GM21360 (cell line): Measurements from ENCODE around the gene KIAA1958.
A peak's percentile ranks its signal among the peaks of the same experiment; 100 is the strongest.

Source experiments
- ATAC-seq: cut with Tn5 transposase; IDR thresholded peaks from one replicate; pipeline ENCODE4 v1.9.1; 2021; ENCODE audit warnings: mild to moderate bottlenecking, moderate library complexity; ENCODE audit not compliant: unreplicated experiment

KIAA1958 gene, protein sequence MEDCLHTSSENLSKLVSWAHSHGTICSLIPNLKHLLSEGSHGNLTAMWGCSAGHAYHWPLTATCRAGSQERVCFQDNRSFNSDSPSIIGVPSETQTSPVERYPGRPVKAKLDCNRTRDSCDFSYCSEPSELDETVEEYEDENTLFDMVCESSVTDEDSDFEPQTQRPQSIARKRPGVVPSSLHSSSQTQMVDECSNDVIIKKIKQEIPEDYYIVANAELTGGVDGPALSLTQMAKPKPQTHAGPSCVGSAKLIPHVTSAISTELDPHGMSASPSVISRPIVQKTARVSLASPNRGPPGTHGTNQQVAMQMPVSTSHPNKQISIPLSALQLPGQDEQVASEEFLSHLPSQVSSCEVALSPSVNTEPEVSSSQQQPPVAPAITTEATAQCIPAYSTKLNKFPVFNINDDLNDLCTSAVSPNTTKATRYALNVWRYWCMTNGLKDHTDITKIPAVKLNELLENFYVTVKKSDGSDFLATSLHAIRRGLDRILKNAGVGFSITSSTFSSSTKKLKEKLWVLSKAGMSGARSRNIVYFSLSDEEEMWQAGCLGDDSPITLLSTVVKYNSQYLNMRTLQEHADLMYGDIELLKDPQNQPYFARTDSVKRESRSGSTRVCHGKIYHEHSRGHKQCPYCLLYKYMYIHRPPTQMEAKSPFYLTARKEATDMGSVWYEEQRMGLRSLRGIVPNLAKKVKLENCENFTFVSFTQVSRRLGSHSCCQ

GRCh38 chr9:112486221-112487007, at the start of gene KIAA1958:
TSS of gene KIAA1958 (plus strand) at chr9:112486827. CDS start at chr9:112574081, 87,254 bp downstream.
- peak; percentile 86 for ATAC-seq

DNA sequence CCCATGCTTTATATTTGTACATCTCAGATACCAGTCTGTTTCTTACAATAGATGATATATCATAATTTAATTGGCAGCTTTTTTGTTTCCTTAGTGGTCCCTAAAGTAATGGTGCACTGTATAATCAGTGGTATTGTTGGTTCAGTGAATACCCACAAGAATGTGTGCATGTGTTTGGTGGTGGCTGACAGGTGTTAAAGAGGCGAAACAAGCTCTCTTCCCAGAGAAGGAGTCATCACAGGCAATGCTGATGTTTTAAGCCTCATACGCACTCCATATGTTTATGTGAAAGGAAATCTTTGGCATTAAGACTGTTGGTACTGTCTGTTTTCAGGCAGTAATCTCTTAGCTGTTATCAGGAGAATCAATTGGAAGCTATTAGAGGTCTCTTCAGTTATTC, 49.2 kb upstream of the KIAA1958 start:
- no peak for ATAC-seq

DNA sequence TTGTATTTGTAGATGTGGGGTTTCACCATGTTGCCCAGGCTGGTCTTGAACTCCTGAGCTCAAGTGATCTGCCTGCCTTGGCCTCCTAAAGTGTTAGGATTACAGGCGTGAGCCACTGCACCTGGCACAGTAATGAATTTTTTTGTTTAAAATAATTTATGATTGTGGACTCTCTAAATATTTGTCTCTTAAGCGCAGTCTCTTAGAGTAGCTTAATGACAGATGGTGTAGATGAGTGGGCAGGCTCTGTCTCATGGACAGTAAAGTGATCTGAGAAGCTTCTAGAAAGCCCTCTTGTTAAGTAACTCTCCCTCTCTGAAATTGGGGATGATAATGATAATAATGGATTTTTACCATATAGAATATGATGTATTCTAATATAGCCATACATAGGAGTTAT, 47.5 kb upstream of the KIAA1958 start:
- ATAC-seq, result no peak

DNA sequence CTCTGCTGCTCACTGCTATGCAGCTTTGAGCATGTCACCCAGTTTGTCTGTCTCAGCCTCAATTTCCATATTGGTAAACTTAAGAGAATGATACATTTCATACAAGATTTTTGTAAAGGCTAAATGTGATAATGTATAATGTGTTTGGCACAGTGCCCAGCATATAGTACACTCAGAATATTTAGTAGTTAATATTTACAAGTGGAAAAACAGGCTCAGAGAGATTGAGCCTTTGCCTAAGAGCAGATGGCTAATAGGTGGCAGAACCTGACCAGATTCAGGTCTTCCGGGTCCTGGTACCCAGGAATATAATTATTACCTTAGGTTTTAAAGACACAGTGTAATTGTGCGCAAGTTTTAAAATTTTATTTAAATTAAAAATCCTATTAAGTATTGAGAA, 46.8 kb upstream of the KIAA1958 start:
- ATAC-seq, result no peak

DNA sequence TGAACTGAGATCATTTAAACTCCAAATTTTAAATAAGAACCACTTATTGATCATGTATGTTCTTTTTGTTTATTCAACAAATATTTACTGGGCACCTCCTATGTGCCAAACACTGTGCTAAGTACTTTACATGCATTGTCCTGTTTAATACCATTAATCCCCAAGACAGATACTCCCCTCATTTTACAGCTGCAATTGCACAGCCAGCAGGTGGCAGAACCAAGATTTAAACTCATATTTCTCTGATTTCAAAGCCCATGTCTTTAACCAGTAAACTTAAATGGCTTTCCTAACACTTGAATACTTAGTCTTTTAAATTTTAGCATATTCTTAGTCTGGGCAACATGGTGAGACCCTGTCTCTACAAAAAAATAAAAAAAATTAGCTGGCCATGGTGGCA, 43.4 kb upstream of the KIAA1958 start:
- ATAC-seq, result no peak

GRCh38 chr9:112443636-112444035, 43.0 kb upstream of the KIAA1958 start:
- no peak for ATAC-seq

DNA sequence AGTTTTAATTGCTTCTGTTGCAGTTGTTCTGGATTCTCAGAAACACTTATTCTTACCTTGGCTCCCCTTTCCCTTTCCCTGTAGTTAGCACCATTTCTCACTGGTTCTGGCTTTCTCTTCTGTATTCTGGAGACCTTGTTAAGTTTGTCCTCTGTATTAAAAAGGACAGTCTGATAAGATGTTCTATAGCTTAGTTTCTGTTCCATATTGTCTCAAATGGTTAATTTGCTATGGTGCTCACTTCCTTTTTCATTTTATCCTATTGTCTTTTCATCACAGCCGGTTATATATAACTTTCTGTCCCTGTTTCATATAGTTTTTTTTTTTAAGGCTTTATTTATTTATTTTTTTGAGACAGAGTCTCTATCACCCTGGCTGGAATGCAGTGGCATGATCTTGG, 41.4 kb upstream of the KIAA1958 start:
- no peak for ATAC-seq

DNA sequence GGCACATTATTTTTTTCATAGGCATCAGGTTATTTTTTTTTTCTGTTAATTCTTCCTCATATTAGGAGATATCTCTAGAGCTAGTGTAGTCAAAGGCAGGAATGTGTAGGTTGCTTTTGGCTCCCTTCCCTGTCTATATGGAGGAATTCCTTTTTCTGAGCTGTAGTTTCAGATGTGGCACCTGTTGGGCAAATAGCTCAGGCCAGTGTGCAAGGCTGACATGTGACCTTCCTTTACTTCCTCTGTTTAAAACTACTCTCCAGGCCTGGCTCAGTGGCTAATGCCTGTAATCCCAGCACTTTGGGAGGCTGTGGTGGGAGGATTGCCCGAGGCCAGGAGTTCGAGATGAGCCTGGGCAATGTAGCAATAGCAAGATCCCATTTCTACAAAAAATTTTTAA, 40.5 kb upstream of the KIAA1958 start:
- no peak for ATAC-seq

DNA sequence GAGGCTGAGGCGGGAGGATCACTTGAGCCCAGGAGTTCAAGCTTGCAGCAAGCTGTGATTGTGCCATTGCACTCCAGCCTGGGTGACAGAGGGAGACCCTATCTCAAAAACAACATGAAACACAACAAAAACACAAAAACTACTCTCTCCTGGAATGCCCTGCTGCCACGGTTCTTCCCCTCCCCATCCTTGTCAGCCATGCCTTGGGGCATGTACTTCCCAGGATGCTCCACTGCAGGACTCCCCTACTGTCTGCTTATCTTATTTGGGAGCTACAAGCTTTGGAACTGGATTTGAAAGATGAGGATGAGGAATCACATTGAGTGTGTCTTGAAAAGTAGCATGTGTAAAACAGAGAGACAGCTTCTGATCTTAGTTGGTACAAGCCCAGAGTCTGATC, 40.1 kb upstream of the KIAA1958 start:
- no peak for ATAC-seq

DNA sequence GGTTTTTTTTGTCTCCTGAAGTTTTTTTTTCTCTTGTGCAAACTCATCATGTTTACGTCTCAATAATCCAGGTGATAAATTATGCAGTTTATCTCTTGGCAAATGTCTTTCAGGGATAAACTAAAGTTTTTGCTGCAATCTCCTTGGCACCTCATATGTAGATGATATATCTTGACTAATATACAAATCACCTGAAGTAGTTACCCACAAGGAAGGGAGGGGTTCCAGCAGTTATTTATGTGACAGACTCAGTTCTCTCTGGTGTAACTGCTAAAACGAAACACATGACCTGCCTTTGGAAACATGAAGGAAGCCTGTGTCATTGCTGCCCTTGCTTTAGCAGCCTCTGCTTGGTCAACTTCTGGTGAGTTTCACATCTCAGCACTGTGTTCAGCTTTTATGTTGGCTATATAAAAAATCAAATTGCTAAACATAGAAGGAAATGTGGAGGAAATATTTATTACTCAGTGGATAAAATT, 39.3 kb upstream of the KIAA1958 start:
- no peak for ATAC-seq

DNA sequence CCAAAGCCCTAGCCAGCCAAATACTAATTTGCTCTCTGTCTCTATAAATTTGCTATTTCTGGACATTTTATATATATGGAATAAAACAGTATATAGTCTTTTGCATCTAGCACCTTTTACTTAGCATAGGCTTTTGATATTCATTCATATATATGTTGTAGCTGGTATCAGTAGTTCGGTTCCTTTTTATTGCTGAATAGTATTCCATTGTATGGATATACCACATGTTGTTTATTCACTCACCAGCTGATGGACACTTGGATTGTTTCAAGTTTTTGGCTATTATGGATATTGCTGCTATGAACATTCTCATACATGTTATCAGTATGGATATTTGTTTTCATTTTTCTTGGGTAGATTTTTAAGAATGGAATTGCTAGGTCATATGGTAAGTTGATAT, 23.8 kb upstream of the KIAA1958 start:
- no peak for ATAC-seq

DNA sequence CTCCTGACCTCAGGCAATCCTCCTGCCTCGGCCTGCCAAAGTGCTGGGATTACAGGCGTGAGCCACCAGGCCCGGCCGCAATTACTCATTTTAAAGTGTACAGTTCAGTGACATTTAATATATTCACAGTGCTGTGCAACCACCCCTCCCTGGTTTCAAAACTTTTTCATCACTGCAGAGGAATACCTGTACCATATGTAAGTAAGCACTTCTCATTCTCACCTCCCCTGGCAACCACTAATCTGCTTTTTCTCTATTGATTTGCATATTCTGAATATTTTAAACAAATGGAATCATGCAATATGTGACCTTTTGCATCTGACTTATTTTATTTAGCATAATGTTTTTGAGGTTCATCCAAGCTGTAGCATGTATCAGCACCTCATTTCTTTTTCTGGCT, 21.3 kb upstream of the KIAA1958 start:
- ATAC-seq, result no peak

DNA sequence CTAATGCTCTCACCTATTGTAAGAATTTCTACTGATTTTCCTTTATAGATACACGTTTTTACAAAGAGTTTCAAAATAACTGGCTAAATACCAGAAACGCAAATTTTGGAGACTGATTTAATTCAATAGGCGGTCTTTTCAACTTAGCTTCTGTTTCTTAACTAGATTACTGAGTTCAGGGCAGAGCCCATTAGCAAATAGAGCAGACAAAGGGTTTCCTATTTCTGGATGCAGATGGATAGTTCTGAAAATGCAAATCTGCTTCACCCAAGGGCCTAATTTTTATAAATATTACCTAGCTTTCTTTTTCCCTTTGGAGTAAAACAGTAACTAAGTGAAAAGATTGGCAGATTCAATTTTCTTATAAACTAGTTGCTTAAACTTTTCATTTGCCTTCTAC, 13.6 kb upstream of the KIAA1958 start:
- no peak for ATAC-seq

- no peak for ATAC-seq
Measured at GRCh38 chr9:112473986-112474385, 12.6 kb upstream of the KIAA1958 start.

GRCh38 chr9:112475318-112475717, 11.3 kb upstream of the KIAA1958 start:
- no peak for ATAC-seq

GRCh38 chr9:112477330-112477729, 9.3 kb upstream of the KIAA1958 start:
- ATAC-seq, result no peak

GRCh38 chr9:112479221-112479620, 7.4 kb upstream of the KIAA1958 start:
- no peak for ATAC-seq

DNA sequence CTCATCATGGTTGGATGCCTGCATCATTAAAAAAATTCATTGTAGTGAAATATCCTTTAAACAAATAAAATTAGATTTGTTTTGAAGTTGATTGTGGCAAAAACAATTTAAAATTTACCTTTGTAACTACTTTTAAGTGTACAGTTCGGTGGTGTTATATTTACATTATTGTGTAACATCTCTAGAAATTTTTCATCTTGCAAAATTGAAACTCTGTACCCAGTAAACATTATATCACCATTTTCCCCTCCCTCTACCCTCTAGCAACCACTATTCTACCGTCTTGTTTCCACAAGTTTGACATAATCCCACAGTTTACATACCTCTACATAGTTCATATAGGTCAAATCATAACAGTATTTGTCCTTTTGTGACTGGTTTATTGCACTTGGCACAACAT, 2.0 kb upstream of the KIAA1958 start:
- no peak for ATAC-seq

DNA sequence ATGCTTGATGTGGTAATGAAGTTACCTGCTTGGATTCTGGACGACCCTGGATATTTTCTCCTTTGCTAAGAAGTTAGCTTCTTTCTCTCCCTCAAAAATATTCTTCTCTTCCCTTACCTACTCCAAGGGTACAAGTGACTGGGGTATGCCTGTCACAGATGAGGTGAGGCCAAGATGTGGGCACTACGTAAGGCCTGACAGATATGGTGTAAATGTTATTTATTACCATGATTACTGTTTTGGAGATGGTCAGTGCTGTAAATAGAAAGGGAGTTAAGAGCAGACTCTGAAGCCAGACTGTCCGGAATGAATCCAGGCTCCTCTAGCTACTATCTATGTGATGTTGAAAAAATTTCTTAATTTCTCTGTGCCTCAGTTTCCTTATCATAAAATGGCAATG, 1.1 kb upstream of the KIAA1958 start:
- no peak for ATAC-seq

- ATAC-seq, result peak; percentile 44
Measured at GRCh38 chr9:112487008-112487798, 576 bp downstream of the KIAA1958 start.
